Measurements from ENCODE around the gene OR10AG1. TPM values are rescaled to one million over a fixed set of nuclear protein-coding genes. Genes with fewer than 3 reads are reported as not detected.

Gene OR10AG1
- total RNA-seq, 4 donors from 2014 or later = not detected

GRCh38 chr11:55936300-55936699 lies 33.4 kb downstream of the OR10AG1 start, which contains the start of gene OR5I1:
Gene OR5I1 (minus strand): TSS chr11:55936400. CDS start chr11:55936400, 0 bp downstream.
- TF ChIP-seq, protein P1, sequence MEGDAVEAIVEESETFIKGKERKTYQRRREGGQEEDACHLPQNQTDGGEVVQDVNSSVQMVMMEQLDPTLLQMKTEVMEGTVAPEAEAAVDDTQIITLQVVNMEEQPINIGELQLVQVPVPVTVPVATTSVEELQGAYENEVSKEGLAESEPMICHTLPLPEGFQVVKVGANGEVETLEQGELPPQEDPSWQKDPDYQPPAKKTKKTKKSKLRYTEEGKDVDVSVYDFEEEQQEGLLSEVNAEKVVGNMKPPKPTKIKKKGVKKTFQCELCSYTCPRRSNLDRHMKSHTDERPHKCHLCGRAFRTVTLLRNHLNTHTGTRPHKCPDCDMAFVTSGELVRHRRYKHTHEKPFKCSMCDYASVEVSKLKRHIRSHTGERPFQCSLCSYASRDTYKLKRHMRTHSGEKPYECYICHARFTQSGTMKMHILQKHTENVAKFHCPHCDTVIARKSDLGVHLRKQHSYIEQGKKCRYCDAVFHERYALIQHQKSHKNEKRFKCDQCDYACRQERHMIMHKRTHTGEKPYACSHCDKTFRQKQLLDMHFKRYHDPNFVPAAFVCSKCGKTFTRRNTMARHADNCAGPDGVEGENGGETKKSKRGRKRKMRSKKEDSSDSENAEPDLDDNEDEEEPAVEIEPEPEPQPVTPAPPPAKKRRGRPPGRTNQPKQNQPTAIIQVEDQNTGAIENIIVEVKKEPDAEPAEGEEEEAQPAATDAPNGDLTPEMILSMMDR (IDR thresholded peaks at IDR 0.05) = no peak
- TF ChIP-seq POLR2A (IDR thresholded peaks at IDR 0.05) = no peak
- DNase-seq = no peak
- intact Hi-C loops (cut with DNase I) = no loop called here
- no peaks in the 10 kb centered on the region for H3K36me3 ChIP-seq
- no peaks in the 10 kb centered on the region for H3K4me1 ChIP-seq
- H3K27me3 ChIP-seq = no peaks in the 10 kb centered on the region
- H3K4me3 ChIP-seq (replicated peaks in 1 of 3) = no peak within 1 kb of the TSS
- H3K27ac ChIP-seq = no peak within 1 kb of the TSS
- WGBS, 2 donors = 72 to 75% methylated on average over 2 of the region's 2 CpGs
- no peaks in the 10 kb centered on the region for H3K9me3 ChIP-seq

DNA sequence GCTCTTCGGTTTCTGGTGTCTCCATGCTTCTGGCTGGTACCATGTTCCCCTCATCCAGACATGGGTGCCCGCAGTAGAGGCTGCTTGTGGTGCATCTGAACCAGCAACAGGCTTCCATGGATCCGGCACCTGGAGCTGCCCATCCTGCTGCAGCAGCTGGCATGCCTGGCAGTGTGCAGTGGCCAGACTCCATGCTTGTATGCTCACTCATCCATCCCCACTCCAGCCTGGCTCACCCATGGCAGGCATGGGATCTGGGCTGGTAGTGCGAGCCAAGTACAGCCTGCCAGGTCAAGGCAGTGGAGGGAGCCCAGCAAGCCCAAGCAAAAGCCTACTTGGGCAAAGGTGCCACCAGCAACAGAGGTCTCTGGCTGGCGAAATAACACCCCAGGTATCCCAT lies 49.2 kb downstream of the OR10AG1 start:
- TF ChIP-seq, protein P1 (IDR thresholded peaks at IDR 0.05) = no peak
- TF ChIP-seq POLR2A (IDR thresholded peaks at IDR 0.05) = no peak

More for the DNA sequence above, 49.2 kb downstream of the OR10AG1 start:
- Histone ChIP-seq H3K9me3 (no peaks in the 10 kb centered on the region), H3K27ac (no peak overlapping the region), H3K4me1 (no peaks in the 10 kb centered on the region), H3K27me3 (no peaks in the 10 kb centered on the region), H3K4me3 (replicated peaks in 1 of 3) (no peak overlapping the region), H3K36me3 (no peaks in the 10 kb centered on the region)
- intact Hi-C loops (cut with DNase I) = no loop called here
- WGBS, 2 donors = 85 to 86% methylated on average over 2 to 5 of the region's 5 CpGs
- DNase-seq = no peak

Other genes with a start within 250 kb of the OR10AG1 start
- not detected for gene OR5D13, start 196.5 kb downstream of the OR10AG1 start, total RNA-seq
- not detected for gene OR5D14, start 174.4 kb downstream of the OR10AG1 start, total RNA-seq
- not detected for gene OR5L1, start 158.6 kb downstream of the OR10AG1 start, total RNA-seq
- not detected for gene OR5D18, start 150.3 kb downstream of the OR10AG1 start, total RNA-seq
- gene OR5L2, start 142.7 kb downstream of the OR10AG1 start, total RNA-seq = not detected
- gene OR5D16, start 131.2 kb downstream of the OR10AG1 start, total RNA-seq = not detected
- gene TRIM51, start 86.6 kb downstream of the OR10AG1 start, total RNA-seq = not detected
- gene OR5W2, start 55.4 kb downstream of the OR10AG1 start, total RNA-seq = not detected
- gene OR5I1, start 33.5 kb downstream of the OR10AG1 start, total RNA-seq = not detected
- gene OR5F1, start 24.7 kb upstream of the OR10AG1 start, total RNA-seq = not detected
- gene OR5AS1, start 57.7 kb upstream of the OR10AG1 start, total RNA-seq = not detected
- gene OR8I2, start 123.4 kb upstream of the OR10AG1 start, total RNA-seq = not detected
- gene OR8H2, start 133.7 kb upstream of the OR10AG1 start, total RNA-seq = not detected
- not detected for gene OR8H3, start 152.4 kb upstream of the OR10AG1 start, total RNA-seq
- gene OR8J3, start 170.3 kb upstream of the OR10AG1 start, total RNA-seq = not detected
- not detected for gene OR8K5, start 190.4 kb upstream of the OR10AG1 start, total RNA-seq
- not detected for gene OR5J2, start 206.7 kb upstream of the OR10AG1 start, total RNA-seq